ENCODE measurements around the gene EIF3A.
"Not testable (repeated sequence)": the region's sequence is repeated elsewhere in the genome, so short reads cannot be mapped to it uniquely, and the experiment has no call there.

Gene EIF3A

DNA sequence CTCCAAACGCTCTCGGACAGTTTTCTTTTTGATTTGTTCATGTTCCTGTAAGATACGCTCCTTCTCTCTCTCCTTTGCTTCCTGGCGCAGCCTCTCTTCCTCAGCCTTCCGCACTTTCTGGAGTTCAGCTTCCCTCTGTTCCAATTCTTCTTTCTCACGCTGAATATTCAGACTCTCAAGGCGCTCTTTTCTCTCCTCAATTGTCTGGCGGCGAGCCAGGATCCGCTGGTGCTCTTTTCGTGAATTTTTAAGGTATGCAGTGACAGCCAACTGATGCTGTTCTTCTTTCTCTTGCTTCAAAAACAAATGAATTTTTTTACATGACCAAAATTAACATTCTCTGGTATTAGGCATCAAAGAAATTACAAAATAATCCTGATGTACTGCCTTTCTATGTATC lies 22.6 kb downstream of the EIF3A start:
- no peak for DNase-seq (ENCODE audit: low spot score)
- no peak for FAIRE-seq

DNA sequence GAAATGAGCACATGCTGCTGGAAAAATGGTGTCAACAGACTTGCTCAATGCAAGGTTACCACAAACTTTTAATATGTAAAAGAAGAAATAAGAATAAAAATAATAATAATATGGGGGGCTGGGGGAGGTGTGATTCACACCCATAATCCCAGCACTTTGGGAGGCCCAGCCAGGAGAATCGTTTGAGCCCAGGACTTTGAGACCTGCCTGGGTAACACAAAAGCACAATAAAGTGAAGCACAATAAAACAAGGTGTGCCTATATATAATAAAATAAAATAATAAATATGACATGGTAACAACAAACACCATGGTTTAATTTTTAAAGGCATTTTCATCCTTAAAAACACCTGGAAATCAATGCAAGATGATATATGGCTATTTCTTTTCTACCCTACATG lies 25.1 kb downstream of the EIF3A start:
- DNase-seq (ENCODE audit: low spot score) = no peak
- no peak for FAIRE-seq

DNA sequence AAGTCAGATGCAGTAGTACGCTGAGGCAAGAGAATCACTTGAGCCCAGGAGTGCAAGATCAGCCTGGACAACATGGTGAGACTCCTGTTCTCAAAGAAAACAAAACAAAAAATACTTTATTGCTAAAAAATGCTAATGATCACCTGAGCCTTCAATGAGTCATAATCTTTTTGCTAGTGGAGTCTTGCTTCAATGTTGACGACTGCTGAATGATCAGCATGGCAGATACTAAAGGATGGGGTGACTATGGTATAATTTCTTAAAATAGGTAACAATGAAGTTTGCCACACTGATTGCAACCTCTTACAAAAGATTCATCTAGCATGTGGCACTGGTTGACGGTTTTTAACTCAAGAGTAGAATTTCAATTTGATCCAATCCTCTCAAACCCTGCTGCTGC lies 28.8 kb downstream of the EIF3A start:
- FAIRE-seq = no peak
- no peak for DNase-seq (ENCODE audit: low spot score)

DNA sequence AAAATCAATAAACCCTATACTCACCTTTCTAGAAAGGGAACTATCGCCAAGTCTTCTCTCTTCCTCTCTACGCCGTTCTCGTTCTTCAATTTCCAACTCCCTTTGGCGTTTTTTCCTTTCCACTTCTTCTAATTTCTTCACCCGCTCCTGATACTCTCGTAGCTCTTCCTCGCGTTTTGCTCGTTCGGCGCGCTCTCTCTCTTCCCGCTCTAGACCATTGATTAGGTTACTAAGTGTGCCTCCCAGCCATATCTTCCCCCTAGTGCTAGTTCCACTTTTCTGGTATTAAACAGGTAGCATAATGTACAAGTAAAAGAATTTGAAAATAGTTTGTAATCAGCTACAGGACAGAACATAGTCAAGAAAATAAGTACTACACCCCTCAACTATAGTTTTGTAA lies 30.8 kb downstream of the EIF3A start:
- FAIRE-seq (no peak), DNase-seq (ENCODE audit: low spot score) (no peak)

DNA sequence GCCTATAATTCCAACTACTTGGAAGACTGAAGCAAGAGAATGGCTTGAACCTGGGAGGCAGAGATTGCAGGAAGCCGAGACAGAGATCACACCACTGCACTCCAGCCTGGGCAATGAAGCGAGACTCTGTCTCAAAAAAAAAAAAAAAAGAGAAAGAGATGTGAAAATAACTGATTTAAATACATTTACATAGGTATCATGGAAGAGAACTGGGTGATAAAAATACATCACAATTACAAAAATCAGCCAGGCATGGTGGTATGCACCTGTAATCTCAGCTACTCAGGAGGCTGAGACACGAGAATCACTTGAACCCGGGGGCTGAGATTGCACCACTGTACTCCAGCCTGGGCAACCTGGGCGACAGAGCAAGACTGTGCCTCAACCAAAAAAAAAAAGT lies 31.3 kb downstream of the EIF3A start:
- FAIRE-seq (no peak), DNase-seq (ENCODE audit: low spot score) (no peak)

DNA sequence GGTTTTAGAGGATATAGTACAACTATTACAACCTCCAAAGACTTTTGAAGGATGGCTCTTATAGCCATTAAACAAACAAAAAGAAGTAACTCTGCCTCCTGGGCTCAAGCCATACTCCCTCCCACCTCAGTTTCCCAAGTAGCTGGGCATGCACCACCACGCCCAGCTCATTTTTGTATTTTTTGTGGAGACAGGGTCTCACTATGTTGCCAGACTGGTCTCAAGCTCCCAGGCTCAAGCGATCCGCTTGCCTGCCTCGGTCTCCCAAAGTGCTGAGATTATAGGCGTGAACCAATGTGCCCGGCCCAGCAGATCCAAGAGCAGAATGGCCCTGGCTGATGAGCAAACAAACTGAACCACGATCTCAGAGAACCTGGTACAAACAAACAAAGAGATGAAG lies 35.1 kb downstream of the EIF3A start:
- FAIRE-seq (no peak), DNase-seq (ENCODE audit: low spot score) (no peak)

DNA sequence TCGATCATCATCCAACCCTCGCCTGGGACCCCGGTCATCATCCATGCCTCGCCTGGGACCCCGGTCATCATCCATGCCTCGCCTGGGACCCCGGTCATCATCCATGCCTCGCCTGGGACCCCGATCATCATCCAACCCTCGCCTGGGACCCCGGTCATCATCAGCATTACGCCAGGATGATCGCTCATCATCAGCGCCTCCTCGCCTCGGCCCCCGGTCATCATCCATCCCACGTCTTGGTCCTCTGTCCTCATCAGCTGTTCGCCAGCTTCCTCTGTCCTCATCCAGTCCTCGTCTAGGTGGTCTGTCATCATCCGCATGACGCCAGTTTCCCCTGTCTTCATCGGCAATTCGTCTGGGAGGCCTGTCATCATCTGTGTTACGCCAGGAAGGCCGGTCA lies 38.4 kb downstream of the EIF3A start:
- FAIRE-seq (no peak), DNase-seq (ENCODE audit: low spot score) (no peak)

DNA sequence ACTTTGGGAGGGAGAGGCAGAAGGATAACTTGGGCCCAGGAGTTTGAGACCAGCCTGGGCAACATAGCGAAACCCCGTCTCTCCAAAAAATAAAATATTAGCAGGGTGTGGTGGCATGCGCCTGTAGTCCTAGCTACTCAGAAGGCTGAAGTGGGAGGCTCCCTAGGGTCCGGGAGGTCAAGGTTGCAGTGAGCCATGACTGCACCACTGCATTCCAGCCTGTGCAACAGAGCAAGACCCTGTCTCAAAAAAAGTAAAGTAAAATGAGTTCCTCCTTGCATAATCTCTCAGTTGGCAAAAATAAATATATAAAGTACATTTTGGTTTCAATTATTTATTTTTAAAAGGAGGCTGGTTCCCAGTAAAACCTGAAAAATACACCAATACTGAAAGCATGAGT lies 39.3 kb downstream of the EIF3A start:
- DNase-seq (ENCODE audit: low spot score) = no peak
- FAIRE-seq = no peak

DNA sequence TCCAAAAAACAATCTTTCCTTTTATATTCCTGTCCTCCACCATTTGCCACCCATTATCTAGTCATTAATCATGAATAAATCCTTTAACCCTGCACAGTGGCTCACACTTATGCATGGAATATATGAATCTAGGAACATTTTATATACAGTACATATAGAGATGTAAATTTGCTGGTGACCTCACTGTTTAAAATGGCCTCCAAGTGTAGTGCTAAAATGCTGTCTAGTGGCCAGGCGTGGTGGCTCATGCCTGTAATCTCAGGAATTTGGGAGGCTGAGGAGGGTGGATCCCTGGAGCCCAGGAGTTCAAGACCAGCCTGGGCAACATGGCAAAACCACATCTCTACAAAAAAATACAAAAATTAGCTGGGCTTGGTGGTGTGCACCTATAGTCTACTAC lies 41.5 kb downstream of the EIF3A start:
- FAIRE-seq = no peak
- DNase-seq (ENCODE audit: low spot score) = no peak

DNA sequence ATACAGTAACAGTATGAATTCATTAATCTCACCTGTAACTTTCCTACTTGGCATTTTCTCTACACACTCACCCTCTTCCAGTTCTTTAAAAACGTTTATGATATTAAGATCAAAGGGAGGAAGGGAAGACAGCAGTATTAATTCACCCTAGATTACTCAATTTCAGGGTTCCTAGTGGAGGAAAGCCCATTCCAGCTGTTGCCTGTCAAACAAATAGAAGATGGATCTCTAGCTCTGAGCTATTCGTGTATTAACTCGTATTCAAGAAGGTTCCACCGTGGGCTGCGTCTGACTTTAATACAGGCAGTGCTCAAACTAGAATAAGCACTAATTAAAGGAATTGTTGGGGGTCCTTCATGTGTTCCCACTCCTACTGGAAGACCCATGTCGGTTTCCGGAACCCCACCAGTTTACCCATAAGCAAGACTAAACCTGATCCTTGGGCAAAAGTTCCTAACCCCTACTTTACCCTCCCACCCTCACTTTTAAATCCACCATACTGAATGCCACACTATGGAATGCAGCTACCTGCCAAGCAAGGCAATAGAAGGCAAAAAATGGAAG lies 49.0 kb downstream of the EIF3A start:
- no peak for DNase-seq (ENCODE audit: low spot score)
- FAIRE-seq = no peak

DNA sequence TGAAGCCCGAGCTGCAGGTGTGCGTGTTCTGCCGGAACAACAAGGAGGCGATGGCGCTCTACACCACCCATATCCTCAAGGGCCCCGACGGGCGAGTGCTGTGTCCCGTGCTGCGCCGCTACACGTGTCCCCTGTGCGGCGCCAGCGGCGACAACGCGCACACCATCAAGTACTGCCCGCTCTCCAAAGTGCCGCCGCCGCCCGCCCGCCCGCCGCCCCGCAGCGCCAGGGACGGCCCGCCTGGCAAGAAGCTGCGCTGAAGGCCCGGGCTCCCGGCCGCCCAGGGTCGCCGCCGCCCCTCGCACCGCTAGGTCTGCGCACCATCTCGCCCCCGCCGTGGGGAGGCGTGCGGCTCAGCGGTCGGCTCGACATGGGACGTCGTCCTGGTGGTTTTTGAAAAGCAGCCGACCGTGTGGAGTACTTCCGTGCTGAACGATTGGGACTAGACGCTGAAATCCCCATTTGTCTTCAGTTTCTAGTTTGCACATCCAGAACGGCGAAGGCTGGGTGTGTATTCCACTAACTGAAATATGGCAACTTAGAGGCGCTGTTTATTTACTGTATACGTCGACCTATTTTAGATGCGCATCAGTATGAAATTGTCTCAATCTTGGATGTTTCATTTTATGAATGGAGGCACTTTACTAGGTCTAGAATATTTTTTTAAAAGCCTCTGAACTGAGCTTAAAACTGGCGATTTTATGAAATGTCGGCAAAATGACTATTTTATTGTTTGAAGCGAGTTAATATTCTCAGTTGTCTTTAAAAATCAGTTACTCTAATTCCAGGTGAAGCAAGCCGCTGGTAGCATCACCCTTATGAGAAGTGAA lies 50.0 kb downstream of the EIF3A start:
- peak; percentile 58 for DNase-seq (ENCODE audit: low spot score)
- no peak for FAIRE-seq

DNA sequence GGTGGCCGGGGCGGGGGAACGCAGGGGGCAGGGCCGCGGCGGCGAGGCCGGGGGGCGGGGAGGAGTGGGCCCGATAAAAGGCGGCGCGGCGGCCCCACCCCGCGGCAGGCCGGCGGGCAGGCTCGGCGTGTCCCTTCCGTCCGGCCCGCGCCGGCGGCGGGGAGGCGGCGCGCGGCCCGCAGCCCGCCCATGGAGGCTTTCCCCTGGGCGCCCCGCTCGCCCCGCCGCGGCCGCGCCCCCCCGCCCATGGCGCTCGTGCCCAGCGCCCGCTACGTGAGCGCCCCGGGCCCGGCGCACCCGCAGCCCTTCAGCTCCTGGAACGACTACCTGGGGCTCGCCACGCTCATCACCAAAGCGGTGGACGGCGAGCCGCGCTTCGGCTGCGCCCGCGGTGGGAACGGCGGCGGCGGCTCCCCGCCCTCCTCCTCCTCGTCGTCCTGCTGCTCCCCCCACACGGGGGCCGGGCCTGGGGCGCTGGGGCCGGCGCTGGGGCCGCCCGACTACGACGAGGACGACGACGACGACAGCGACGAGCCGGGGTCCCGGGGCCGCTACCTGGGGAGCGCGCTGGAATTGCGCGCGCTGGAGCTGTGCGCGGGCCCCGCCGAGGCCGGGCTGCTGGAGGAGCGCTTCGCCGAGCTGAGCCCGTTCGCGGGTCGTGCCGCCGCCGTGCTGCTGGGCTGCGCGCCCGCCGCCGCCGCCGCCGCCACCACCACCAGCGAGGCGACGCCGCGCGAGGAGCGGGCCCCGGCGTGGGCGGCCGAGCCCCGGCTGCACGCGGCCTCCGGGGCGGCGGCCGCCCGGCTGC lies 50.8 kb downstream of the EIF3A start, which contains the start of gene NANOS1:
Gene NANOS1, plus strand, starts transcription at position 102 of the 808 bp plus-strand sequence. Its CDS starts 88 bp downstream, at position 190.
- FAIRE-seq (no peak), DNase-seq (ENCODE audit: low spot score) (no peak)

DNA sequence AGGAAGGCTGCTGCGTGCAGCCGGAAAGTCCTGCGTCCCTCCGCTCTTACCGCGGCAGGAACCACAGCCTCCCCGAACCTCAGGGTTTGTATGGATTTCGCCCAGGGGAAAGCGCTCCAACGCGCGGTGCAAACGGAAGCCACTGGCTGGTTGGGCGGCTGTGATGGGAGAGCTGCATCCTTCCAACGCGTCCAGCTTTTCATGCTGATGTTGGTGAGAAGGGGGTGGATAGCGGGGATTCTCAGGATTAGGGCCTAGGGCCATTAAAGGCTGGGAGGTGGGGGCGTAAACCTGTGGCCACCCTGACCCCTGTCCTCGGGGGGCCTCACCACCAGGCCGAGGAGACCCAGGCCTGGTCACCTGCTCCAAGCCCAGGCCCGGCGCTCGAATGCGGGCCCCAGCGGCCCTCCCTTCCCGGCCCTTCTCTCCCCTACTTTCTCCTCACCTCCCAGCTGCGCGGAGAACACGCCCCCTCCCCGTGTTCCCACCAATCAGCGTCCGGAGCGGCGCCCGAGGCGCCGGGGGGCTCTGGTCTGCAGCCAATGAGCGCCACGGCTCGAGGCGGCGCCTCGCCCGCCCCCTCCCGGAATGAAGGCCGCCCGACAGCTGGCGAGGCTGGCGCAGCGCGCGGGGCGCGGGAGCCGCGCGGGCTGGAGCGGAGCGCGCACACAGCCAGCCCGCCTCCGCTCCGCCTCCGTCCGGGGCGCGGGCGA lies 51.6 kb downstream of the EIF3A start:
- FAIRE-seq (no peak), DNase-seq (ENCODE audit: low spot score) (peak; percentile 57)

DNA sequence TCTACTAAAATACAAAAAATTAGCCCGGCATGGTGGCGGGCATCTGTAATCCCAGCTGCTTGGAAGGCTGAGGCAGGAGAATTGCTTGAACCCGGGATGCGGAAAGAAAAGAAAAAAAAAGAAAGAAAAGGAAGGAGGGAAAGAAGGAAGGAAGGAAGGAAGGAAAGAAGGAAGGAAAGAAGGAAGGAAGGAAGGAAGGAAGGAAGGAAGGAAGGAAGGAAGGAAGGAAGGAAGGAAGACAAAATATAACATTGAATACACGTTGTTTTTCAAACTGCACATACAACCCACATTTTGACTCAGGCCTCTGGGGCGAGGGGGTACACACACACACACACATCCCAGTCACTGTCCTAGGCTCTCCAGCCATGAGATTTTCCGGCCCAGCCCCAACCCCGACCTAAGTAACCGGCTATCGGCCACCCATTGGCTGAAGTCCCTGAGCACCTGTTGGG lies 52.1 kb downstream of the EIF3A start:
- DNase-seq (ENCODE audit: low spot score); FAIRE-seq: not testable (repeated sequence)

DNA sequence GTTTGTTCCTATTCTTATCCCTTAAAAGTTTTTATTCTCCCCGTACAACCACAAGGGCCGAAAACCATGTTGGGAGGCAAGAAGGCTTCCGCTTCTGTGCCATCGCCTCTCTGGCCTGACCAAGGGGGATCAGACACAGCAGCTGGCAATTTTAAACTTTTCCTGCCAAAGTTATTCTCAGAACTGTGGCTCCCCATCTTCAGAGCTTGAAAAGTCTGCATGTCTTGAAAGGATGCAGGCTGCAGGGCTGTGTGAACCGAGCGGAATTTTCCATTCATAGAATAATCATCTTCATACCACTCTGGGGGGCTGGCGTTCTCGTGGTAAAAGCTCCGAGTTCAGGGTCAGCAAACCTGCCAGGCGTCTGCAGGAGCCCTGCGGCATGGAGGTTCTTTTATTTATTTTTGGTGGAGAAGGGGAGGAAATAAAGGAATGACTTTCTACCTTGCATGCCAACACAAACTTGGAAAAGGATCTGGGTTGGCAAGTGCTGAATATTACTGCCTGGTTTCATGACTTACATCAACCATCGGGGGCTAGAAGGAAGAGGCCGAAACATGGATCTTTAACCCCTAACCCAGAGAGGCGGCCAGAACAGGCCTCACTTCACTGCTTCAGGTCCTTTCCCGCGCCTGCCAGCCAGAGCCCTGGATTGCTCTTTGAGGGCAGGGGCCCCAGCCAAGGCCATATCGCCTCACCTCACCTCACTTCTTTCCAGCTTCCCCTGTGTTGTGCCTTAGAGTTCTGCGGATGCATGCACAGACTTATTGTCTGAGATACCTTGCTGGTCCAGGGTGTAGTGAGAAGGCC lies 54.1 kb downstream of the EIF3A start:
- DNase-seq (ENCODE audit: low spot score) (no peak), FAIRE-seq (no peak)

DNA sequence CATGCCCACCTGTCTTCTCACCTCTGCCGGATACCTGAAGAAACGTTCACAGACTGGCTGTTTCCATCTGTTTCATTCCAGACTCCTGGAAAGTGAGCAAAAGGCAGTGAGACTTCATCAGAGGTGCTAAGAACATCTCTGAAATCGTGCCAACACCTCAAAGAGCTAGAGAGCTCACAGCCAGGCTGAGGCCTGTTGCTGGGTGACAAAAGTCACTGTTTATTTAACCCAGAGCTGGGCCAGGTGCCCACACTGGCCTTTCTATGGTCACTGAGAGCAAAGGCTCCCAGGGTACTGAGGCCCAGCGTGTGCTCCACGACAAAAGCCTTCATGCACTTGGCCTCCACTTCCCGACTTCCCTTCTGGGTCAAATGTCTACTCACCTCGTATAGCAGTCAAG lies 54.8 kb downstream of the EIF3A start:
- DNase-seq (ENCODE audit: low spot score) (peak; percentile 58), FAIRE-seq (no peak)

DNA sequence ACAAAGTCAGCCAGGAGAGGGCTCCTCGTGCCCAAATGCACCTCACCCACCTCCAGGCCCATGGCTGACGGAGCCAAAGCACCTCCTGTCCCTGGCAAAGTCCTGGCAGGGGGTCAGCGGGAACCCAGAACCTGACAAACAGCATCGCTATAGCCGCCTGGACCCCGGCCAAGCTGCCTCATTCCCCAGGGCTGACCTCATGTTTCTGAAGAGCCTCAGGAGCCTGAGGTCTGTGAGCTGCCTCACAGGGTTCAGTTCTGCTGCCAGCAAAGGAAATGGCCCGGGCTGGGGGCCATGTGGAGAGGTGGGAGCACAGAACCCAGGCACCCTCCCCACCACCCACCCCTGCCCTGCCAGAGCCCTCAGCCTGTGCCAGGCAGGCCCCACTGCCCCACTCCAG lies 55.3 kb downstream of the EIF3A start:
- peak; percentile 88 for DNase-seq (ENCODE audit: low spot score)
- peak; percentile 72 for FAIRE-seq

DNA sequence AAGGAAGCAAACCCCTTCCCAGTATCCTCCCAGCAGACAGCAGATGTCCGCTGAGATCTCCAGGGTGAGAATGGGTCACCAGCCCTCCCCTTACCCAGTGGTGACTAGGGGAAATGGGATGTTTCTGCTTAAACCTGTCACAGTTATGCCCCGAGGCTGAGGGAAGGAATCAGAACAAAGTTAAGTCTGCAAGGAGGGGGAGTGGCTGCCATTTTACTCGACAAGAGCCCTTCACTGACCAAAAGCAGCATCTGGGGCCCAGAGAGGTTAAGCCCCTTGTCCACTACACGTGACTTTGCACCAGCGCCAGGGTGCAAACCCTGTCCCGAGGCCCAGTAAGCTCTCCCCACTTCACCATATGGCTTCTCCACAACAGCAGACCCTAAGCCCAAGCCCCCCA lies 55.7 kb downstream of the EIF3A start:
- DNase-seq (ENCODE audit: low spot score) (no peak), FAIRE-seq (no peak)

DNA sequence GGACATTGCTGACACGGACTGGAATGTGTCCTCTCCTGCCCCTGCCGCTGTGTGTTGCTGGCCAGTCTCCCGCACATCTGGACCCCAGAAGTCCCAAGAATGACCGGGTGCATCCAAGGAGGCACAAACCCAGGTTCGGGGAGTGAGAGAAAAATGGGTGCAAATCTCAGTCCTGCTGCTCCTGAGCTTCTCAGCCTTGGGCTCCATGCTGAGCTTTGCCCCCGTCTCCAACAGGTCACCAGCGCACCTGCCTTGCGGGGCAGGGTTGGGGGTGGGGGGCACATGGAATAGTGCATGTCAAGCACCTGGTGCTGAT lies 57.1 kb downstream of the EIF3A start:
- DNase-seq (ENCODE audit: low spot score) = no peak
- no peak for FAIRE-seq

DNA sequence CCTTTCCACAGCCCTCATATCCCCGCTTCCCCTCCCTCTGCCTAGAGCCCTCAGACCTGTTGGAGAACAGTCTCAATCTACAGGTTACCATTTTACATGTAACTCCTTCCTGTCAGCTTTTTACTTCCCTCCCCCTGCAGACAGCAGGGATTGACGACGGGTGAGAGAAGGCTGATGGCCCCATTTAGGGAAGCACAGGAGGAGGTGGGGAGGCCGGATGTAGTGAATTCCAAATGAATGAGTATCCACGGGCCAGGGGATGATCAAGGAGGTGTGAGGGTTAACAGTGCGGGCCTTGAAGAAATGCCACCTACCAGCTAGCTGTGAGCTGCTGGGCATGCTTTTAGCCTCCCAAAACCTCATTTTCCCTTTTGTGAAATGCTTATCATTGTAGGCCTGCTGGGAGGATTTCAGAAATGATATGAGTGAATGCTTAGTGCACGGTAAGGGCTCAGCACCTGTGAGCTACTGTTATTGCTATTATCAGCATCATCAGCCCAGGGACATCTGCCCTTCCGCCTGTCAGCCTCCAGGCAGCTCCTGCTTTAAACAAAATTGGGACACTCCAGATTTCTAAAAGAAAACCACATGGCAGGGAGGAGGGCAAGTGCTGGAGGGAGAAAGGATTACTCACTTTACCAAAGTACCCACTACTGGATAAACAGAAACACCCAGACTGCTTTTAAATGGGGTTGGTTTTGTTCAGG lies 57.6 kb downstream of the EIF3A start:
- DNase-seq (ENCODE audit: low spot score) (peak; percentile 77), FAIRE-seq (peak; percentile 46)

All from RCC 7860 (cell line).